CD1c-positive myeloid dendritic cell (primary cell): ENCODE data around the gene OR13C4.
"Not testable (repeated sequence)": the region's sequence is repeated elsewhere in the genome, so short reads cannot be mapped to it uniquely, and the experiment has no call there.

Source experiments
- DNase-seq: peaks from one replicate; pipeline ENCODE4 v3.0.0-alpha.2; 2016; ENCODE audit errors: extremely low spot score

Gene OR13C4

GRCh38 chr9:104527109-104527508 is at the start of gene OR13C4:
TSS of gene OR13C4 (minus strand) at chr9:104527209. CDS start at chr9:104527209, 0 bp downstream.
- no peak for DNase-seq

GRCh38 chr9:104575456-104575855 is 48.4 kb upstream of the OR13C4 start:
- no peak for DNase-seq

- no peak for DNase-seq
These were observed 45.6 kb upstream of the OR13C4 start for GRCh38 chr9:104572612-104573011.

- DNase-seq, result no peak
These were observed 41.9 kb upstream of the OR13C4 start, which contains the start of gene OR13C8 for GRCh38 chr9:104568868-104569267. TSS of gene OR13C8 (plus strand) at chr9:104569168. CDS start at chr9:104569168, 0 bp downstream.

GRCh38 chr9:104564358-104564757 is 37.3 kb upstream of the OR13C4 start:
- DNase-seq, result no peak

GRCh38 chr9:104556830-104557634 is 30.0 kb upstream of the OR13C4 start:
- DNase-seq, result no peak

- DNase-seq, result no peak
These were observed 28.5 kb upstream of the OR13C4 start for GRCh38 chr9:104555521-104555920.

GRCh38 chr9:104553261-104553660 is 26.3 kb upstream of the OR13C4 start:
- no peak for DNase-seq

GRCh38 chr9:104544644-104545043 is 17.6 kb upstream of the OR13C4 start:
- no peak for DNase-seq

- DNase-seq, result no peak
These were observed 12.3 kb upstream of the OR13C4 start for GRCh38 chr9:104539275-104539674.

GRCh38 chr9:104536756-104537155 is 9.7 kb upstream of the OR13C4 start, which contains the start of gene OR13C3:
TSS of gene OR13C3 (minus strand) at chr9:104536856. CDS start at chr9:104536723, 133 bp downstream.
- no peak for DNase-seq

GRCh38 chr9:104520241-104520640 is 6.8 kb downstream of the OR13C4 start:
- not testable (repeated sequence) for DNase-seq

GRCh38 chr9:104514901-104515300 is 12.1 kb downstream of the OR13C4 start:
- DNase-seq, result no peak

- no peak for DNase-seq
These were observed 20.4 kb downstream of the OR13C4 start for GRCh38 chr9:104506565-104506964.

GRCh38 chr9:104503963-104504362 is 23.0 kb downstream of the OR13C4 start, which contains the start of gene OR13F1:
TSS of gene OR13F1 (plus strand) at chr9:104504263. CDS start at chr9:104504263, 0 bp downstream.
- no peak for DNase-seq

GRCh38 chr9:104503440-104503839 is 23.6 kb downstream of the OR13C4 start:
- DNase-seq, result no peak

GRCh38 chr9:104494808-104495207 is 32.2 kb downstream of the OR13C4 start:
- DNase-seq, result no peak

GRCh38 chr9:104485014-104485413 is 42.0 kb downstream of the OR13C4 start:
- no peak for DNase-seq

- DNase-seq, result no peak
These were observed 44.0 kb downstream of the OR13C4 start for GRCh38 chr9:104482921-104483570.
